Measurements from ENCODE around the gene CLDND2. TPM values are rescaled to one million over a fixed set of nuclear protein-coding genes. Genes with fewer than 3 reads are reported as not detected.

CLDND2 gene
- total RNA-seq, 1 experiment from 2014 or later, result not detected

DNA sequence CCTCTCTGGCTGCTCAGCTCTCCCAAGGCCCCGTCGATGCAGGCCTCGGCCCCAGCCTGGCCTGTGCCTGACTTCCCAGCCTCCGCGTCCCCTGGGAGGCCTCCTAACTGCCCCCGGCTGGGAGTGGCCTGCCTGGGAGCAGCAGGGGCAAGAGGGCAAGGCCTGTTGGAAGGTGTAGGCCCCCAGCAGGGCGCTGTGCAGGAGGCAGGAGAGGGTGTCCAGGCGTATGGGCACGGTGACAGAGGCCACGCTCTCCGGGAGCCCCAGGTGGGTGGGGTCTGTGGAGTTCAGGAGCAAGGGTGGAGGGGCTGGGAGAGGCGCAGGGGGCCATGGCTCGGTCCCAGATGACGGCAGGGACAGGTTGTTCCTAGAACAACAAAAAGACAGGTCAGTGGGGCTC is 20.3 kb upstream of the CLDND2 start:
- Mint-ChIP-seq H3K36me3 (ENCODE audit: insufficient read depth in 1 of 3, low read depth in 3 of 3) (no peaks in the 10 kb centered on the region), H3K27ac (no peak overlapping the region; a peak in 1 of 7 replicates), H3K27me3 (ENCODE audit: low read depth) (peaks cover 3% of the 10 kb centered on the region), H3K9me3 (no peaks in the 10 kb centered on the region; a peak in 1 of 5 replicates), H3K4me1 (peaks cover 10 to 32% of the 10 kb centered on the region in 2 experiments), H3K4me3 (no peak overlapping the region; a peak in 1 of 5 replicates)
- Histone ChIP-seq H4K5ac (ENCODE audit: insufficient read length, low read depth, low read length) (no peak overlapping the region), H3K4ac (ENCODE audit: low read depth, low read length) (no peak overlapping the region), H2BK15ac (ENCODE audit: low read depth, low read length) (no peak overlapping the region), H3K9me3 (ENCODE audit: control insufficient read depth, low read depth, low read length) (no peaks in the 10 kb centered on the region), H3T11ph (ENCODE audit: low read length) (no peak overlapping the region), H3K23ac (ENCODE audit: insufficient read length, low read depth, low read length) (no peak overlapping the region), H3K14ac (ENCODE audit: insufficient read depth, low read length) (no peak overlapping the region), H3K23me2 (ENCODE audit: insufficient read length, low read depth, low read length, poor library complexity, severe bottlenecking) (peaks cover 4% of the 10 kb centered on the region), H2BK120ac (ENCODE audit: low read depth, low read length, poor library complexity, severe bottlenecking) (no peak overlapping the region), H2BK5ac (ENCODE audit: insufficient read length, low read length) (no peak overlapping the region), H2AK5ac (ENCODE audit: insufficient read length, low read length) (no peak overlapping the region), H3K4me2 (ENCODE audit: insufficient read depth, insufficient read length, low read length) (no peak overlapping the region), H3K9ac (ENCODE audit: extremely low read depth, insufficient read length, low read length) (no peak overlapping the region), H3K79me2 (ENCODE audit: insufficient read depth, low read length) (no peaks in the 10 kb centered on the region), H4K91ac (ENCODE audit: insufficient read length, low read depth, low read length) (no peak overlapping the region), H2AFZ (ENCODE audit: low read length) (no peak overlapping the region), H3K56ac (ENCODE audit: insufficient read length, low read depth, low read length) (no peak overlapping the region), H2BK12ac (ENCODE audit: insufficient read length, low read depth, low read length) (no peak overlapping the region), H3K4me1 (ENCODE audit: insufficient read depth, low read length) (no peaks in the 10 kb centered on the region), H3K27me3 (ENCODE audit: insufficient read depth, low read length) (no peaks in the 10 kb centered on the region), H3K79me1 (ENCODE audit: insufficient read depth, low read depth, low read length, poor library complexity, severe bottlenecking) (no peaks in the 10 kb centered on the region), H4K20me1 (ENCODE audit: control insufficient read depth, insufficient read depth, insufficient read length) (no peaks in the 10 kb centered on the region), H3K18ac (ENCODE audit: insufficient read length, low read depth, low read length) (no peak overlapping the region), H4K8ac (replicated peaks; ENCODE audit: insufficient read length, low read depth, low read length) (no peak overlapping the region), H2BK20ac (ENCODE audit: low read depth, low read length, poor library complexity, severe bottlenecking) (no peak overlapping the region), H3K27ac (ENCODE audit: insufficient read length, low read depth, low read length) (no peak overlapping the region)
- no peak for DNase-seq
- no peak for TF ChIP-seq CTCF (conservative IDR thresholded peaks at IDR 0.05)
- WGBS (ENCODE audit: extremely low coverage, insufficient read length, low lambda C conversion rate), result no CpG with 5 or more reads among the region's 14 CpGs

Measured in H9 (cell line).